Lower leg skin (tissue), 4 donors: ENCODE measurements around the gene LMTK3. TPM values are rescaled to one million over a fixed set of nuclear protein-coding genes. Genes with fewer than 3 reads are reported as not detected.
A peak's percentile ranks its signal among the peaks of the same experiment; 100 is the strongest.

Experiments used
- DNase-seq, 2 donors: peaks; one replicate each; pipeline ENCODE4 v3.0.0-alpha.2; 2019; ENCODE audit warnings: low spot score in 2 of 2
- H3K4me3 ChIP-seq: fragments of 200-600 bp; sonication (generic); 2 replicates; pipeline ENCODE4 v1.5.1; 2017; ENCODE audit warnings: mild to moderate bottlenecking, low read depth; ENCODE audit not compliant: poor library complexity, severe bottlenecking
- CTCF ChIP-seq, 3 donors: fragments of 450-650 bp; IDR thresholded peaks; one replicate each; pipeline ENCODE4 v1.5.1; 2016; ENCODE audit warnings: antibody characterized with exemption in 3 of 3, mild to moderate bottlenecking in 3 of 3, moderate library complexity in 2 of 3
- POLR2A ChIP-seq, 2 donors: fragments of 450-650 bp; IDR thresholded peaks; one replicate each; pipeline ENCODE4 v1.6.1; 2016 to 2017; ENCODE audit warnings: antibody characterized with exemption in 2 of 2, mild to moderate bottlenecking in 1 of 2, moderate library complexity in 1 of 2
- WGBS, 2 donors: methylation state at CpG; one replicate each; pipeline ENCODE4 v1.1.5; 2018; 5-methylcytosine and 5-hydroxymethylcytosine counted together
- intact Hi-C: fragments of 100-400 bp; cut with DNase I; formaldehyde crosslinking; loops from one replicate; pipeline ENCODE4 v1.15.0; 2023; ENCODE audit warnings: low total_unique reads
- total RNA-seq, 4 donors: library from RNA; depleted of rRNA; stranded (reverse); fragments of >200 nt; gene quantifications; one replicate each; pipeline ENCODE4 v1.1.0, GENCODE V29; 2016

LMTK3 gene
- total RNA-seq, 4 donors from 2014 or later: 5.3 to 6.7 (median 5.8) TPM

GRCh38 chr19:48510421-48511268 lies 990 bp downstream of the LMTK3 start:
- intact Hi-C loops: no loop called here
- TF ChIP-seq CTCF (IDR thresholded peaks at IDR 0.05) (no peak), POLR2A (IDR thresholded peaks at IDR 0.05) (no peak)
- WGBS, 2 donors: 9 to 15% methylated on average over 22 to 23 of the region's 24 CpGs
- H3K4me3 ChIP-seq: no peak overlapping the region
- peak; percentile 62 to 93 for DNase-seq

- no peak overlapping the region for H3K4me3 ChIP-seq
- no peak for TF ChIP-seq POLR2A (IDR thresholded peaks at IDR 0.05)
- TF ChIP-seq CTCF (IDR thresholded peaks at IDR 0.05): no peak
- no peak for DNase-seq
- intact Hi-C loops: no loop called here
- 85 to 86% methylated on average over 12 of the region's 12 CpGs for WGBS, 2 donors
Measured at GRCh38 chr19:48509467-48510194, 2.0 kb downstream of the LMTK3 start.

GRCh38 chr19:48508729-48509411 lies 2.8 kb downstream of the LMTK3 start:
- no peak for DNase-seq
- TF ChIP-seq CTCF (IDR thresholded peaks at IDR 0.05) (no peak), POLR2A (IDR thresholded peaks at IDR 0.05) (no peak)
- 84 to 89% methylated on average over 32 of the region's 32 CpGs for WGBS, 2 donors
- no peak overlapping the region for H3K4me3 ChIP-seq
- intact Hi-C loops: no loop called here

- intact Hi-C loops: no loop called here
- 94 to 95% methylated on average over 7 of the region's 7 CpGs for WGBS, 2 donors
- no peak overlapping the region for H3K4me3 ChIP-seq
- no peak for TF ChIP-seq POLR2A (IDR thresholded peaks at IDR 0.05)
- TF ChIP-seq CTCF (IDR thresholded peaks at IDR 0.05): no peak
- DNase-seq: no peak
Measured at GRCh38 chr19:48507911-48508439, 3.7 kb downstream of the LMTK3 start.

GRCh38 chr19:48506138-48506733 lies 5.4 kb downstream of the LMTK3 start:
- no peak for DNase-seq
- 84 to 90% methylated on average over 5 of the region's 5 CpGs for WGBS, 2 donors
- intact Hi-C loops: no loop called here
- TF ChIP-seq CTCF (IDR thresholded peaks at IDR 0.05) (peak in 1 of 3 donors; percentile 19), POLR2A (IDR thresholded peaks at IDR 0.05) (no peak)
- H3K4me3 ChIP-seq: no peak overlapping the region
